ENCODE data around the gene STK16. TPM values are rescaled to one million over a fixed set of nuclear protein-coding genes. Genes with fewer than 3 reads are reported as not detected.

Gene STK16
- polyA plus RNA-seq, 3 donors, result 38.9 to 40.4 (median 39.9) TPM

GRCh38 chr2:219210196-219210885 is 34.9 kb upstream of the STK16 start:
- no peak for DNase-seq

- no peak for DNase-seq
Observed at GRCh38 chr2:219210886-219211362, 34.4 kb upstream of the STK16 start.

GRCh38 chr2:219213026-219213415 is 32.3 kb upstream of the STK16 start:
- no peak for DNase-seq

GRCh38 chr2:219213486-219214071 is 31.7 kb upstream of the STK16 start:
- DNase-seq, result no peak

- DNase-seq, result no peak
Observed at GRCh38 chr2:219214141-219214540, 31.1 kb upstream of the STK16 start.

GRCh38 chr2:219214786-219215185 is 30.5 kb upstream of the STK16 start:
- no peak for DNase-seq

GRCh38 chr2:219215871-219216534 is 29.3 kb upstream of the STK16 start:
- no peak for DNase-seq

GRCh38 chr2:219216535-219216915 is 28.8 kb upstream of the STK16 start:
- DNase-seq, result no peak

- no peak for DNase-seq
Observed at GRCh38 chr2:219218217-219218731, 27.0 kb upstream of the STK16 start.

GRCh38 chr2:219218732-219219701 is 26.3 kb upstream of the STK16 start, which contains the start of gene ABCB6:
Gene ABCB6, minus strand, starts transcription at chr2:219218958. Its CDS starts 285 bp downstream, at chr2:219218673.
- peak; percentile 95 for DNase-seq

- DNase-seq, result no peak
Observed at GRCh38 chr2:219219784-219220532, 25.3 kb upstream of the STK16 start.

GRCh38 chr2:219220652-219221402 is 24.5 kb upstream of the STK16 start:
- no peak for DNase-seq

GRCh38 chr2:219221957-219222518 is 23.2 kb upstream of the STK16 start:
- no peak for DNase-seq

GRCh38 chr2:219223831-219224610 is 21.3 kb upstream of the STK16 start:
- no peak for DNase-seq

GRCh38 chr2:219225350-219225749 is 19.9 kb upstream of the STK16 start:
- DNase-seq, result no peak

GRCh38 chr2:219228041-219228910 is 17.0 kb upstream of the STK16 start:
- no peak for DNase-seq

- DNase-seq, result no peak
Observed at GRCh38 chr2:219228911-219229304, 16.4 kb upstream of the STK16 start.
